ENCODE measurements around the gene COX6A1. TPM values are rescaled to one million over a fixed set of nuclear protein-coding genes. Genes with fewer than 3 reads are reported as not detected.
A peak's percentile ranks its signal among the peaks of the same experiment; 100 is the strongest.

COX6A1 gene
- 362 and 557 TPM in 2 replicates for polyA plus RNA-seq (2011; rRNA removed)
- 84.4 and 141 TPM in 2 replicates for polyA minus RNA-seq (2011; rRNA and poly(A)+ RNA removed)

- no peak for TF ChIP-seq CTCF (IDR thresholded peaks at IDR 0.05; ENCODE audit: insufficient read depth, low read depth, low read length)
- Histone ChIP-seq H3K27me3 (ENCODE audit: control insufficient read depth, insufficient read depth, low read length) (no peaks in the 10 kb centered on the region), H3K36me3 (ENCODE audit: control insufficient read depth, insufficient read depth, low read length) (peaks cover 1% of the 10 kb centered on the region; the same call in 1 of the 2 replicates), H3K4me3 (ENCODE audit: low read depth, low read length) (peak within 1 kb of the TSS; percentile 72)
- CTCF ChIA-PET = interaction anchor here (0.6 to 1.4 kb wide), 4 partner anchors 9 to 121 kb away, joined by 3 to 5 read pairs (median 4); no protein-coding TSS in a partner anchor
- POLR2A ChIA-PET = interaction anchor here (0.6 kb wide), 1 partner anchor 24 kb away, joined by 3 read pairs; no protein-coding TSS in a partner anchor
- DNase-seq (ENCODE audit: low read depth) = peak; percentile 89
Measured at GRCh38 chr12:120437735-120438494, at the start of gene COX6A1. TSS of gene COX6A1 (plus strand) at chr12:120438113. CDS start at chr12:120438127, 14 bp downstream.

GRCh38 chr12:120388691-120389481 is 49.0 kb upstream of the COX6A1 start:
- CTCF ChIA-PET = interaction anchor here (0.7 to 1.5 kb wide), 2 partner anchors 34 to 42 kb away, joined by 3 read pairs; no protein-coding TSS in a partner anchor
- POLR2A ChIA-PET = no interaction called here
- no peak for DNase-seq (ENCODE audit: low read depth)
- Histone ChIP-seq H3K36me3 (ENCODE audit: control insufficient read depth, insufficient read depth, low read length) (no peaks in the 10 kb centered on the region), H3K4me3 (ENCODE audit: low read depth, low read length) (no peak overlapping the region), H3K27me3 (ENCODE audit: control insufficient read depth, insufficient read depth, low read length) (peaks cover 16% of the 10 kb centered on the region)
- TF ChIP-seq CTCF (IDR thresholded peaks at IDR 0.05; ENCODE audit: insufficient read depth, low read depth, low read length) = no peak

- ChIA-PET CTCF (no interaction called here), POLR2A (no interaction called here)
- Histone ChIP-seq H3K36me3 (ENCODE audit: control insufficient read depth, insufficient read depth, low read length) (no peaks in the 10 kb centered on the region), H3K27me3 (ENCODE audit: control insufficient read depth, insufficient read depth, low read length) (peaks cover 21% of the 10 kb centered on the region), H3K4me3 (ENCODE audit: low read depth, low read length) (no peak overlapping the region)
- TF ChIP-seq CTCF (IDR thresholded peaks at IDR 0.05; ENCODE audit: insufficient read depth, low read depth, low read length) = no peak
- DNase-seq (ENCODE audit: low read depth) = no peak
Measured at GRCh38 chr12:120390540-120391120, 47.3 kb upstream of the COX6A1 start.

- Histone ChIP-seq H3K4me3 (ENCODE audit: low read depth, low read length) (no peak overlapping the region), H3K36me3 (ENCODE audit: control insufficient read depth, insufficient read depth, low read length) (no peaks in the 10 kb centered on the region), H3K27me3 (ENCODE audit: control insufficient read depth, insufficient read depth, low read length) (peaks cover 14% of the 10 kb centered on the region)
- ChIA-PET CTCF (interaction anchor here (2.0 kb wide), 1 partner anchor 38 kb away, joined by 6 read pairs; no protein-coding TSS in a partner anchor), POLR2A (no interaction called here)
- DNase-seq (ENCODE audit: low read depth) = no peak
- TF ChIP-seq CTCF (IDR thresholded peaks at IDR 0.05; ENCODE audit: insufficient read depth, low read depth, low read length) = no peak
Measured at GRCh38 chr12:120394483-120395367, 43.2 kb upstream of the COX6A1 start.

Measured in BJ (cell line).